DOHH2 (cell line): Measurements from ENCODE around the gene PCDHB13.
"Not testable (repeated sequence)": the region's sequence is repeated elsewhere in the genome, so short reads cannot be mapped to it uniquely, and the experiment has no call there.

ENCODE experiments used
- EZH2phosphoT487 ChIP-seq: fragments of 200-600 bp; sonication (generic); IDR thresholded peaks from 2 replicates; pipeline ENCODE4 v1.6.1; 2017; ENCODE audit warnings: borderline replicate concordance, mild to moderate bottlenecking, antibody characterized with exemption, low read length, moderate library complexity, mixed read lengths
- TF ChIP-seq, protein P1 (sequence below): fragments of 200-600 bp; sonication (generic); IDR thresholded peaks from one replicate; pipeline ENCODE4 v1.5.1; 2014; ENCODE audit warnings: antibody characterized with exemption, mild to moderate bottlenecking, low read depth, low read length; ENCODE audit not compliant: poor library complexity, severe bottlenecking

DNA sequence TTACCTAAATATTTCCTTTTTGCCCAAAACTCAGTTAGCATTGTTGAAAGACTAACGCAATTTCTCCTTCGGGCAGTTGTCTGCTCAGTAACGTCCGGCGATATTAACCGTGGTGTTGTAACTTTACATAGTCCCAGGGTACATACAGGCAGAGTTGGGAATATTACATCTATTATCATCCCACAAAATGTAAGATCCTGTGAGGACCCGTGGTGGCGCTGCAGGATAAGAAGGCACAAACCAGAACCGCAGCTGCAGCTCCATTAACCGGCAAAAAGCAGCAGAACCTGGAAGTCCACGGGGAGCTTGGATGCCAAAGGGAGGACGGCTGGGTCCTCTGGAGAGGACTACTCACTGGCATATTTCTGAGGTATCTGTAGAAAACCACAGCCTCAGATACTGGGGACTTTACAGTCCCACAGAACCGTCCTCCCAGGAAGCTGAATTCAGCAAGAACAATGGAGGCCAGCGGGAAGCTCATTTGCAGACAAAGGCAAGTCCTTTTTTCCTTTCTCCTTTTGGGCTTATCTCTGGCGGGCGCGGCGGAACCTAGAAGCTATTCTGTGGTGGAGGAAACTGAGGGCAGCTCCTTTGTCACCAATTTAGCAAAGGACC lies 36.0 kb upstream of the PCDHB13 start, which contains the start of gene PCDHB8:
- TF ChIP-seq, protein P1, sequence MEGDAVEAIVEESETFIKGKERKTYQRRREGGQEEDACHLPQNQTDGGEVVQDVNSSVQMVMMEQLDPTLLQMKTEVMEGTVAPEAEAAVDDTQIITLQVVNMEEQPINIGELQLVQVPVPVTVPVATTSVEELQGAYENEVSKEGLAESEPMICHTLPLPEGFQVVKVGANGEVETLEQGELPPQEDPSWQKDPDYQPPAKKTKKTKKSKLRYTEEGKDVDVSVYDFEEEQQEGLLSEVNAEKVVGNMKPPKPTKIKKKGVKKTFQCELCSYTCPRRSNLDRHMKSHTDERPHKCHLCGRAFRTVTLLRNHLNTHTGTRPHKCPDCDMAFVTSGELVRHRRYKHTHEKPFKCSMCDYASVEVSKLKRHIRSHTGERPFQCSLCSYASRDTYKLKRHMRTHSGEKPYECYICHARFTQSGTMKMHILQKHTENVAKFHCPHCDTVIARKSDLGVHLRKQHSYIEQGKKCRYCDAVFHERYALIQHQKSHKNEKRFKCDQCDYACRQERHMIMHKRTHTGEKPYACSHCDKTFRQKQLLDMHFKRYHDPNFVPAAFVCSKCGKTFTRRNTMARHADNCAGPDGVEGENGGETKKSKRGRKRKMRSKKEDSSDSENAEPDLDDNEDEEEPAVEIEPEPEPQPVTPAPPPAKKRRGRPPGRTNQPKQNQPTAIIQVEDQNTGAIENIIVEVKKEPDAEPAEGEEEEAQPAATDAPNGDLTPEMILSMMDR = not testable (repeated sequence)
- TF ChIP-seq EZH2phosphoT487 = not testable (repeated sequence)
